22Rv1 (cell line): ENCODE measurements around the gene MTERF4.

Source experiments
- ZFX ChIP-seq: fragments of 450-650 bp; IDR thresholded peaks from 2 replicates; pipeline ENCODE4 v1.6.1; 2017; ENCODE audit warnings: antibody characterized with exemption, borderline replicate concordance
- TF ChIP-seq, protein P1 (sequence below): fragments of 450-650 bp; IDR thresholded peaks from 2 replicates; pipeline ENCODE4 v1.5.1; 2017; ENCODE audit warnings: mild to moderate bottlenecking

DNA sequence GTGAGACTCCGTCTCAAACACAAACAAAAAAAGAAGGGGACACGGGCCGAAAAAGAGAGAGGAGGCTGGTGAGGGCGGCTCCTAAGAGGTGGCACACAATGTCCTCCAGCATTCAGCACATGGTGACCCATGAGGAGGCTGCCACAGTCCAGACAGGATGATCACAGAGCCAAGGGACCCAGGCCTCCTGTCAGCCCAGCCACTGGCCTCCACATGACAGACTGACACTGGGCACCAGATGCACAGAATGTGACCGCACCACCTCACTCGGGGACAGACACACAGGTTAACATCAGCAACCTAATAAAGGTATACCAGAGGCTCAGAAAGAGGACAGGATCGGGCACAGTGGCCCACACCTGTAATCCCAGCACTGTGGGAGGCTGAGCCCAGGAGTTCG lies 26.2 kb upstream of the MTERF4 start:
- TF ChIP-seq, protein P1, sequence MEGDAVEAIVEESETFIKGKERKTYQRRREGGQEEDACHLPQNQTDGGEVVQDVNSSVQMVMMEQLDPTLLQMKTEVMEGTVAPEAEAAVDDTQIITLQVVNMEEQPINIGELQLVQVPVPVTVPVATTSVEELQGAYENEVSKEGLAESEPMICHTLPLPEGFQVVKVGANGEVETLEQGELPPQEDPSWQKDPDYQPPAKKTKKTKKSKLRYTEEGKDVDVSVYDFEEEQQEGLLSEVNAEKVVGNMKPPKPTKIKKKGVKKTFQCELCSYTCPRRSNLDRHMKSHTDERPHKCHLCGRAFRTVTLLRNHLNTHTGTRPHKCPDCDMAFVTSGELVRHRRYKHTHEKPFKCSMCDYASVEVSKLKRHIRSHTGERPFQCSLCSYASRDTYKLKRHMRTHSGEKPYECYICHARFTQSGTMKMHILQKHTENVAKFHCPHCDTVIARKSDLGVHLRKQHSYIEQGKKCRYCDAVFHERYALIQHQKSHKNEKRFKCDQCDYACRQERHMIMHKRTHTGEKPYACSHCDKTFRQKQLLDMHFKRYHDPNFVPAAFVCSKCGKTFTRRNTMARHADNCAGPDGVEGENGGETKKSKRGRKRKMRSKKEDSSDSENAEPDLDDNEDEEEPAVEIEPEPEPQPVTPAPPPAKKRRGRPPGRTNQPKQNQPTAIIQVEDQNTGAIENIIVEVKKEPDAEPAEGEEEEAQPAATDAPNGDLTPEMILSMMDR, result no peak
- TF ChIP-seq ZFX, result no peak
